ENCODE measurements around the gene ABLIM1. TPM values are rescaled to one million over a fixed set of nuclear protein-coding genes. Genes with fewer than 3 reads are reported as not detected.

Gene ABLIM1
- total RNA-seq, 1 experiment from 2014 or later: 89.4 TPM

- Mint-ChIP-seq H3K36me3 (ENCODE audit: insufficient read depth, unreplicated experiment) (no peaks in the 10 kb centered on the region), H3K4me3 (ENCODE audit: low read depth, unreplicated experiment) (no peak overlapping the region), H3K27me3 (ENCODE audit: unreplicated experiment) (peaks cover 35% of the 10 kb centered on the region), H3K9me3 (ENCODE audit: low read depth, unreplicated experiment) (no peaks in the 10 kb centered on the region), H3K27ac (ENCODE audit: unreplicated experiment) (no peak overlapping the region), H3K4me1 (ENCODE audit: low read depth, unreplicated experiment) (peaks cover 35% of the 10 kb centered on the region)
- intact Hi-C loops (cut with micrococcal nuclease; ENCODE audit: unreplicated experiment): no loop called here
- CTCF ChIA-PET: interaction anchor here (1.2 kb wide), 1 partner anchor 19 kb away, joined by 4 read pairs; no protein-coding TSS in a partner anchor
- BruUV-seq (replicated peaks): no TSS peak
- DNase-seq: no peak
- no peak for TF ChIP-seq CTCF (IDR thresholded peaks at IDR 0.05; ENCODE audit: unreplicated experiment)
These were observed 266.5 kb downstream of the ABLIM1 start for GRCh38 chr10:114391599-114391998.

- BruUV-seq (replicated peaks): no TSS peak
- no peak for TF ChIP-seq CTCF (IDR thresholded peaks at IDR 0.05; ENCODE audit: unreplicated experiment)
- Mint-ChIP-seq H3K4me1 (ENCODE audit: low read depth, unreplicated experiment) (peaks cover 35% of the 10 kb centered on the region), H3K27ac (ENCODE audit: unreplicated experiment) (no peak overlapping the region), H3K36me3 (ENCODE audit: insufficient read depth, unreplicated experiment) (no peaks in the 10 kb centered on the region), H3K27me3 (ENCODE audit: unreplicated experiment) (peaks cover 19% of the 10 kb centered on the region), H3K4me3 (ENCODE audit: low read depth, unreplicated experiment) (no peak overlapping the region), H3K9me3 (ENCODE audit: low read depth, unreplicated experiment) (no peaks in the 10 kb centered on the region)
- DNase-seq: peak; percentile 53
- CTCF ChIA-PET: interaction anchor here (0.7 kb wide), 1 partner anchor 24 kb away, joined by 3 read pairs; no protein-coding TSS in a partner anchor
- intact Hi-C loops (cut with micrococcal nuclease; ENCODE audit: unreplicated experiment): no loop called here
These were observed 268.6 kb downstream of the ABLIM1 start for GRCh38 chr10:114389426-114389825.

- no peak for DNase-seq
- Mint-ChIP-seq H3K27me3 (ENCODE audit: unreplicated experiment) (peaks cover 11% of the 10 kb centered on the region), H3K4me1 (ENCODE audit: low read depth, unreplicated experiment) (peaks cover 35% of the 10 kb centered on the region), H3K4me3 (ENCODE audit: low read depth, unreplicated experiment) (no peak overlapping the region), H3K9me3 (ENCODE audit: low read depth, unreplicated experiment) (no peaks in the 10 kb centered on the region), H3K36me3 (ENCODE audit: insufficient read depth, unreplicated experiment) (no peaks in the 10 kb centered on the region), H3K27ac (ENCODE audit: unreplicated experiment) (peak overlapping the region; percentile 52)
- CTCF ChIA-PET: no interaction called here
- TF ChIP-seq CTCF (IDR thresholded peaks at IDR 0.05; ENCODE audit: unreplicated experiment): no peak
- intact Hi-C loops (cut with micrococcal nuclease; ENCODE audit: unreplicated experiment): no loop called here
- no TSS peak for BruUV-seq (replicated peaks)
These were observed 269.8 kb downstream of the ABLIM1 start for GRCh38 chr10:114388275-114388674.

- H3K27me3 Mint-ChIP-seq (ENCODE audit: unreplicated experiment): peaks cover 8% of the 10 kb centered on the region
- no peak overlapping the region for H3K4me3 Mint-ChIP-seq (ENCODE audit: low read depth, unreplicated experiment)
- no peaks in the 10 kb centered on the region for H3K36me3 Mint-ChIP-seq (ENCODE audit: insufficient read depth, unreplicated experiment)
- no peak for TF ChIP-seq CTCF (IDR thresholded peaks at IDR 0.05; ENCODE audit: unreplicated experiment)
- DNase-seq: no peak
- no TSS peak for BruUV-seq (replicated peaks)
- no peak overlapping the region for H3K27ac Mint-ChIP-seq (ENCODE audit: unreplicated experiment)
- intact Hi-C loops (cut with micrococcal nuclease; ENCODE audit: unreplicated experiment): no loop called here
- CTCF ChIA-PET: no interaction called here
- H3K9me3 Mint-ChIP-seq (ENCODE audit: low read depth, unreplicated experiment): no peaks in the 10 kb centered on the region
- H3K4me1 Mint-ChIP-seq (ENCODE audit: low read depth, unreplicated experiment): peaks cover 35% of the 10 kb centered on the region
These were observed 270.3 kb downstream of the ABLIM1 start for GRCh38 chr10:114387784-114388183.
